Ishikawa (cell line): ENCODE measurements around the gene FGF1.

ENCODE experiments used
- CEBPB ChIP-seq: IDR thresholded peaks from 2 replicates; pipeline ENCODE4 v1.6.1; 2012
- FOXM1 ChIP-seq: IDR thresholded peaks from 2 replicates; pipeline ENCODE4 v1.6.1; 2012; ENCODE audit warnings: low read depth, borderline replicate concordance
- RAD21 ChIP-seq: IDR thresholded peaks from 2 replicates; pipeline ENCODE4 v1.6.1; 2012; ENCODE audit warnings: low read depth
- TAF1 ChIP-seq: IDR thresholded peaks from 2 replicates; pipeline ENCODE4 v1.6.1; 2012; ENCODE audit warnings: low read depth, mild to moderate bottlenecking
- TCF12 ChIP-seq: IDR thresholded peaks from 2 replicates; pipeline ENCODE4 v1.6.1; 2012; ENCODE audit warnings: low read depth
- YY1 ChIP-seq: IDR thresholded peaks from 2 replicates; pipeline ENCODE4 v1.6.1; 2012; ENCODE audit warnings: low read depth
- TF ChIP-seq, protein P1 (sequence below): IDR thresholded peaks from 2 replicates; pipeline ENCODE4 v1.6.1; 2012
- TF ChIP-seq, protein P2 (sequence below): IDR thresholded peaks from 2 replicates; pipeline ENCODE4 v1.6.1; 2012; ENCODE audit warnings: low read depth, mild to moderate bottlenecking

DNA sequence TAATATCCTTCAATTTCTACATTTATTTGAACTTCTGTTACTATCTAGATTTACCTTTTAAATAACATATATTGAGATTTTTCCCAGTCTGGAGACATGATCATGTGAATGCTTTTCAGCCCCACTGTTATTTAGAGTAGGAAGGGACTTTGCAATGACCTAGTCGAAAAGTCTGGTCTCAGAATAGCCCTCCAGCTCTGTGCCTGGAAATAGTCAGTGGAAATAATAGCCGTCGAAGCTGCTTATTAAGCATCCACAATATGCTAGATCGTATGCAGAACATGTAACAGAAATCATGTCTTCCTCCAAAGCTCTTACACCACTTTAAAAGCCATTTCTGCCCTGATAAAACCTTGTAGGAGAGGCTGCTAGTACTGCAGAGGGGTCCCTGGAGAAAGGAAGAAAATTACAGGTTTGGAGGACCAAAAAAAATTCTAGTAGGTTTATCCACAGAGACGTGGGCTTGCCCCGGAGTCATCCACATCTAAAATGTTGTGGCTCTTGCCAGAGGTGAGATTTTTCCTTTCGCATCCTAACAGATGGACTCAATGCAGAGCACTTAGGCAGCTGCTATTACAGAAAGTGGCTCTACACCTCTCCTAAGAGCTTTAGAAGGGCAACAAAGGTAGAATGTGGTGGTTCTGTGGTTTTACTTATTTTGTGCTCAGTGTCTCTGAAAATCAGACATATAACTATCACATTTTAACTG lies 2.5 kb upstream of the FGF1 start:
- TF ChIP-seq RAD21 (no peak), CEBPB (no peak), TAF1 (no peak), YY1 (no peak), FOXM1 (no peak), TCF12 (no peak)
- TF ChIP-seq, protein P1, sequence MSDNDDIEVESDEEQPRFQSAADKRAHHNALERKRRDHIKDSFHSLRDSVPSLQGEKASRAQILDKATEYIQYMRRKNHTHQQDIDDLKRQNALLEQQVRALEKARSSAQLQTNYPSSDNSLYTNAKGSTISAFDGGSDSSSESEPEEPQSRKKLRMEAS: no peak
- TF ChIP-seq, protein P2, sequence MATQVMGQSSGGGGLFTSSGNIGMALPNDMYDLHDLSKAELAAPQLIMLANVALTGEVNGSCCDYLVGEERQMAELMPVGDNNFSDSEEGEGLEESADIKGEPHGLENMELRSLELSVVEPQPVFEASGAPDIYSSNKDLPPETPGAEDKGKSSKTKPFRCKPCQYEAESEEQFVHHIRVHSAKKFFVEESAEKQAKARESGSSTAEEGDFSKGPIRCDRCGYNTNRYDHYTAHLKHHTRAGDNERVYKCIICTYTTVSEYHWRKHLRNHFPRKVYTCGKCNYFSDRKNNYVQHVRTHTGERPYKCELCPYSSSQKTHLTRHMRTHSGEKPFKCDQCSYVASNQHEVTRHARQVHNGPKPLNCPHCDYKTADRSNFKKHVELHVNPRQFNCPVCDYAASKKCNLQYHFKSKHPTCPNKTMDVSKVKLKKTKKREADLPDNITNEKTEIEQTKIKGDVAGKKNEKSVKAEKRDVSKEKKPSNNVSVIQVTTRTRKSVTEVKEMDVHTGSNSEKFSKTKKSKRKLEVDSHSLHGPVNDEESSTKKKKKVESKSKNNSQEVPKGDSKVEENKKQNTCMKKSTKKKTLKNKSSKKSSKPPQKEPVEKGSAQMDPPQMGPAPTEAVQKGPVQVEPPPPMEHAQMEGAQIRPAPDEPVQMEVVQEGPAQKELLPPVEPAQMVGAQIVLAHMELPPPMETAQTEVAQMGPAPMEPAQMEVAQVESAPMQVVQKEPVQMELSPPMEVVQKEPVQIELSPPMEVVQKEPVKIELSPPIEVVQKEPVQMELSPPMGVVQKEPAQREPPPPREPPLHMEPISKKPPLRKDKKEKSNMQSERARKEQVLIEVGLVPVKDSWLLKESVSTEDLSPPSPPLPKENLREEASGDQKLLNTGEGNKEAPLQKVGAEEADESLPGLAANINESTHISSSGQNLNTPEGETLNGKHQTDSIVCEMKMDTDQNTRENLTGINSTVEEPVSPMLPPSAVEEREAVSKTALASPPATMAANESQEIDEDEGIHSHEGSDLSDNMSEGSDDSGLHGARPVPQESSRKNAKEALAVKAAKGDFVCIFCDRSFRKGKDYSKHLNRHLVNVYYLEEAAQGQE: no peak
